GM21390 (cell line): Measurements from ENCODE around the gene LGALS1.
A peak's percentile ranks its signal among the peaks of the same experiment; 100 is the strongest.

Experiments used
- ATAC-seq: cut with Tn5 transposase; IDR thresholded peaks from one replicate; pipeline ENCODE4 v1.9.1; 2021; ENCODE audit not compliant: unreplicated experiment

LGALS1 gene

GRCh38 chr22:37661160-37661924, 14.1 kb upstream of the LGALS1 start:
- no peak for ATAC-seq

GRCh38 chr22:37662039-37662438, 13.4 kb upstream of the LGALS1 start:
- ATAC-seq: no peak

- ATAC-seq: no peak
Observed at GRCh38 chr22:37663521-37664140, 11.8 kb upstream of the LGALS1 start.

GRCh38 chr22:37664249-37665101, 11.0 kb upstream of the LGALS1 start:
- no peak for ATAC-seq

- ATAC-seq: no peak
Observed at GRCh38 chr22:37665487-37665886, 9.9 kb upstream of the LGALS1 start.

GRCh38 chr22:37669586-37669985, 5.8 kb upstream of the LGALS1 start:
- ATAC-seq: no peak

- no peak for ATAC-seq
Observed at GRCh38 chr22:37672206-37672919, 3.1 kb upstream of the LGALS1 start.

GRCh38 chr22:37672920-37673455, 2.4 kb upstream of the LGALS1 start:
- no peak for ATAC-seq

GRCh38 chr22:37674248-37674647, 1.2 kb upstream of the LGALS1 start:
- no peak for ATAC-seq

GRCh38 chr22:37675930-37676735, 697 bp downstream of the LGALS1 start:
- peak; percentile 12 for ATAC-seq

GRCh38 chr22:37676736-37677492, 1.5 kb downstream of the LGALS1 start:
- ATAC-seq: peak; percentile 44

- no peak for ATAC-seq
Observed at GRCh38 chr22:37677493-37677974, 2.1 kb downstream of the LGALS1 start.

GRCh38 chr22:37678372-37678771, 2.9 kb downstream of the LGALS1 start:
- no peak for ATAC-seq

GRCh38 chr22:37679670-37680069, 4.2 kb downstream of the LGALS1 start:
- no peak for ATAC-seq

GRCh38 chr22:37680191-37680851, 4.9 kb downstream of the LGALS1 start:
- no peak for ATAC-seq

- ATAC-seq: no peak
Observed at GRCh38 chr22:37681001-37681424, 5.6 kb downstream of the LGALS1 start.

- ATAC-seq: no peak
Observed at GRCh38 chr22:37681556-37682049, 6.2 kb downstream of the LGALS1 start.
